ENCODE measurements around the gene CHRNA10. TPM values are rescaled to one million over a fixed set of nuclear protein-coding genes. Genes with fewer than 3 reads are reported as not detected.
"Not testable (repeated sequence)": the region's sequence is repeated elsewhere in the genome, so short reads cannot be mapped to it uniquely, and the experiment has no call there.

The CHRNA10 gene
- total and polyA plus RNA-seq, 9 donors = 0.71 to 4.9 (median 3.1) TPM

GRCh38 chr11:3665336-3666022, 5.7 kb downstream of the CHRNA10 start:
- Histone ChIP-seq H3K36me3 (ENCODE audit: control insufficient read depth, insufficient read depth, low read length) (peaks cover 51% of the 10 kb centered on the region), H3K27me3 (ENCODE audit: control insufficient read depth, insufficient read depth, low read length) (no peaks in the 10 kb centered on the region), H3K27ac (ENCODE audit: low read length) (no peak overlapping the region), H3K9me3 (replicated peaks; ENCODE audit: control insufficient read depth, low read depth, low read length) (no peaks in the 10 kb centered on the region), H3K4me1 (ENCODE audit: control insufficient read depth, insufficient read depth, low read length) (no peaks in the 10 kb centered on the region), H3K4me3 (ENCODE audit: low read length) (no peak overlapping the region)
- no peak for DNase-seq
- WGBS (ENCODE audit: insufficient coverage) = 78% methylated on average over 3 of the region's 6 CpGs

- Histone ChIP-seq H3K36me3 (ENCODE audit: control insufficient read depth, insufficient read depth, low read length) (peaks cover 38% of the 10 kb centered on the region), H3K27ac (ENCODE audit: low read length) (no peak overlapping the region), H3K27me3 (ENCODE audit: control insufficient read depth, insufficient read depth, low read length) (no peaks in the 10 kb centered on the region), H3K9me3 (replicated peaks; ENCODE audit: control insufficient read depth, low read depth, low read length) (no peaks in the 10 kb centered on the region), H3K4me3 (ENCODE audit: low read length) (no peak overlapping the region), H3K4me1 (ENCODE audit: control insufficient read depth, insufficient read depth, low read length) (no peaks in the 10 kb centered on the region)
- DNase-seq = no peak
- 84% methylated on average over 9 of the region's 10 CpGs for WGBS (ENCODE audit: insufficient coverage)
Measured at GRCh38 chr11:3664032-3664630, 7.1 kb downstream of the CHRNA10 start.

GRCh38 chr11:3662856-3663255, 8.3 kb downstream of the CHRNA10 start:
- Histone ChIP-seq H3K9me3 (replicated peaks; ENCODE audit: control insufficient read depth, low read depth, low read length) (no peaks in the 10 kb centered on the region), H3K4me1 (ENCODE audit: control insufficient read depth, insufficient read depth, low read length) (no peaks in the 10 kb centered on the region), H3K27ac (ENCODE audit: low read length) (no peak overlapping the region), H3K4me3 (ENCODE audit: low read length) (no peak overlapping the region), H3K27me3 (ENCODE audit: control insufficient read depth, insufficient read depth, low read length) (no peaks in the 10 kb centered on the region), H3K36me3 (ENCODE audit: control insufficient read depth, insufficient read depth, low read length) (peaks cover 28% of the 10 kb centered on the region)
- DNase-seq = no peak

- no peaks in the 10 kb centered on the region for H3K27me3 ChIP-seq (ENCODE audit: control insufficient read depth, insufficient read depth, low read length)
- no peaks in the 10 kb centered on the region for H3K4me1 ChIP-seq (ENCODE audit: control insufficient read depth, insufficient read depth, low read length)
- H3K36me3 ChIP-seq (ENCODE audit: control insufficient read depth, insufficient read depth, low read length) = peaks cover 17% of the 10 kb centered on the region
- H3K9me3 ChIP-seq (replicated peaks; ENCODE audit: control insufficient read depth, low read depth, low read length) = no peaks in the 10 kb centered on the region
- DNase-seq = no peak
- H3K27ac ChIP-seq (ENCODE audit: low read length) = no peak overlapping the region
- WGBS (ENCODE audit: insufficient coverage) = 100% methylated on average over 1 of the region's 2 CpGs
- no peak overlapping the region for H3K4me3 ChIP-seq (ENCODE audit: low read length)
Measured at GRCh38 chr11:3660960-3661359, 10.2 kb downstream of the CHRNA10 start.

GRCh38 chr11:3659595-3660515, 11.3 kb downstream of the CHRNA10 start:
- no peaks in the 10 kb centered on the region for H3K9me3 ChIP-seq (replicated peaks; ENCODE audit: control insufficient read depth, low read depth, low read length)
- WGBS (ENCODE audit: insufficient coverage) = 87% methylated on average over 30 of the region's 33 CpGs
- no peak overlapping the region for H3K27ac ChIP-seq (ENCODE audit: low read length)
- H3K27me3 ChIP-seq (ENCODE audit: control insufficient read depth, insufficient read depth, low read length) = peaks cover 4% of the 10 kb centered on the region
- H3K36me3 ChIP-seq (ENCODE audit: control insufficient read depth, insufficient read depth, low read length) = peaks cover 7% of the 10 kb centered on the region
- no peaks in the 10 kb centered on the region for H3K4me1 ChIP-seq (ENCODE audit: control insufficient read depth, insufficient read depth, low read length)
- DNase-seq = no peak
- no peak overlapping the region for H3K4me3 ChIP-seq (ENCODE audit: low read length)

GRCh38 chr11:3658252-3658651, 12.9 kb downstream of the CHRNA10 start:
- Histone ChIP-seq H3K27me3 (ENCODE audit: control insufficient read depth, insufficient read depth, low read length) (peaks cover 5% of the 10 kb centered on the region), H3K4me1 (ENCODE audit: control insufficient read depth, insufficient read depth, low read length) (no peaks in the 10 kb centered on the region), H3K9me3 (replicated peaks; ENCODE audit: control insufficient read depth, low read depth, low read length) (no peaks in the 10 kb centered on the region), H3K36me3 (ENCODE audit: control insufficient read depth, insufficient read depth, low read length) (no peaks in the 10 kb centered on the region), H3K4me3 (ENCODE audit: low read length) (no peak overlapping the region), H3K27ac (ENCODE audit: low read length) (no peak overlapping the region)
- 93% methylated on average over 3 of the region's 8 CpGs for WGBS (ENCODE audit: insufficient coverage)
- DNase-seq = no peak

GRCh38 chr11:3657331-3657730, 13.9 kb downstream of the CHRNA10 start:
- H3K27ac ChIP-seq (ENCODE audit: low read length); DNase-seq: not testable (repeated sequence)
- 90% methylated on average over 3 of the region's 5 CpGs for WGBS (ENCODE audit: insufficient coverage)

GRCh38 chr11:3655547-3655946, 15.6 kb downstream of the CHRNA10 start:
- no peak overlapping the region for H3K4me3 ChIP-seq (ENCODE audit: low read length)
- WGBS (ENCODE audit: insufficient coverage) = no CpG with 5 or more reads among the region's 3 CpGs
- peaks cover 5% of the 10 kb centered on the region for H3K27me3 ChIP-seq (ENCODE audit: control insufficient read depth, insufficient read depth, low read length)
- no peaks in the 10 kb centered on the region for H3K36me3 ChIP-seq (ENCODE audit: control insufficient read depth, insufficient read depth, low read length)
- no peak overlapping the region for H3K27ac ChIP-seq (ENCODE audit: low read length)
- no peaks in the 10 kb centered on the region for H3K9me3 ChIP-seq (replicated peaks; ENCODE audit: control insufficient read depth, low read depth, low read length)
- no peaks in the 10 kb centered on the region for H3K4me1 ChIP-seq (ENCODE audit: control insufficient read depth, insufficient read depth, low read length)
- DNase-seq = no peak

More at GRCh38 chr11:3657331-3657730, 13.9 kb downstream of the CHRNA10 start:
- H3K4me1 ChIP-seq (ENCODE audit: control insufficient read depth, insufficient read depth, low read length); H3K9me3 ChIP-seq (replicated peaks; ENCODE audit: control insufficient read depth, low read depth, low read length); H3K27me3 ChIP-seq (ENCODE audit: control insufficient read depth, insufficient read depth, low read length); H3K36me3 ChIP-seq (ENCODE audit: control insufficient read depth, insufficient read depth, low read length); H3K4me3 ChIP-seq (ENCODE audit: low read length): not testable (repeated sequence)

- WGBS (ENCODE audit: insufficient coverage) = no CpG with 5 or more reads among the region's 3 CpGs
- peaks cover 17% of the 10 kb centered on the region for H3K27me3 ChIP-seq (ENCODE audit: control insufficient read depth, insufficient read depth, low read length)
- DNase-seq; H3K27ac ChIP-seq (ENCODE audit: low read length); H3K36me3 ChIP-seq (ENCODE audit: control insufficient read depth, insufficient read depth, low read length); H3K9me3 ChIP-seq (replicated peaks; ENCODE audit: control insufficient read depth, low read depth, low read length); H3K4me1 ChIP-seq (ENCODE audit: control insufficient read depth, insufficient read depth, low read length); H3K4me3 ChIP-seq (ENCODE audit: low read length): not testable (repeated sequence)
Measured at GRCh38 chr11:3652514-3652913, 18.7 kb downstream of the CHRNA10 start.

- not testable (repeated sequence) for H3K9me3 ChIP-seq (replicated peaks; ENCODE audit: control insufficient read depth, low read depth, low read length); H3K27ac ChIP-seq (ENCODE audit: low read length); H3K36me3 ChIP-seq (ENCODE audit: control insufficient read depth, insufficient read depth, low read length); DNase-seq; H3K4me3 ChIP-seq (ENCODE audit: low read length)
- Histone ChIP-seq H3K4me1 (ENCODE audit: control insufficient read depth, insufficient read depth, low read length) (peaks cover 12% of the 10 kb centered on the region), H3K27me3 (ENCODE audit: control insufficient read depth, insufficient read depth, low read length) (peaks cover 20% of the 10 kb centered on the region)
- WGBS (ENCODE audit: insufficient coverage) = 26% methylated on average over 8 of the region's 9 CpGs
Measured at GRCh38 chr11:3649374-3649773, 21.8 kb downstream of the CHRNA10 start.
